Measurements from ENCODE around the gene DPT.

DPT gene

GRCh38 chr1:168734946-168735345 lies 5.9 kb upstream of the DPT start:
- DNase-seq = no peak

- no peak for DNase-seq
Observed at GRCh38 chr1:168734271-168734670, 5.3 kb upstream of the DPT start.

- no peak for DNase-seq
Observed at GRCh38 chr1:168733241-168733640, 4.2 kb upstream of the DPT start.

GRCh38 chr1:168732736-168733135 lies 3.7 kb upstream of the DPT start:
- no peak for DNase-seq

GRCh38 chr1:168731244-168731953 lies 2.4 kb upstream of the DPT start:
- no peak for DNase-seq

- DNase-seq = no peak
Observed at GRCh38 chr1:168729405-168729802, 398 bp upstream of the DPT start.

- DNase-seq = no peak
Observed at GRCh38 chr1:168726719-168727118, 2.3 kb downstream of the DPT start.

- DNase-seq = no peak
Observed at GRCh38 chr1:168726281-168726680, 2.7 kb downstream of the DPT start.

GRCh38 chr1:168725831-168726230 lies 3.2 kb downstream of the DPT start:
- no peak for DNase-seq

- no peak for DNase-seq
Observed at GRCh38 chr1:168725060-168725459, 3.9 kb downstream of the DPT start.

- DNase-seq = no peak
Observed at GRCh38 chr1:168723000-168723399, 6.0 kb downstream of the DPT start.

GRCh38 chr1:168720839-168721238 lies 8.2 kb downstream of the DPT start:
- DNase-seq = no peak

GRCh38 chr1:168719306-168720111 lies 9.5 kb downstream of the DPT start:
- no peak for DNase-seq

- no peak for DNase-seq
Observed at GRCh38 chr1:168717906-168718891, 10.8 kb downstream of the DPT start.

- DNase-seq = no peak
Observed at GRCh38 chr1:168714012-168714411, 15.0 kb downstream of the DPT start.

GRCh38 chr1:168709405-168710363 lies 19.3 kb downstream of the DPT start:
- DNase-seq = no peak

- no peak for DNase-seq
Observed at GRCh38 chr1:168708698-168709404, 20.2 kb downstream of the DPT start.

- no peak for DNase-seq
Observed at GRCh38 chr1:168706391-168706992, 22.5 kb downstream of the DPT start.

- DNase-seq = no peak
Observed at GRCh38 chr1:168700575-168701268, 28.3 kb downstream of the DPT start.

GRCh38 chr1:168698453-168698852 lies 30.6 kb downstream of the DPT start:
- no peak for DNase-seq

Data from NCI-H1048 (cell line).